ENCODE data around the gene CGNL1. TPM values are rescaled to one million over a fixed set of nuclear protein-coding genes. Genes with fewer than 3 reads are reported as not detected.

The CGNL1 gene
- total RNA-seq, 1 experiment from 2014 or later, result 34.6 TPM

DNA sequence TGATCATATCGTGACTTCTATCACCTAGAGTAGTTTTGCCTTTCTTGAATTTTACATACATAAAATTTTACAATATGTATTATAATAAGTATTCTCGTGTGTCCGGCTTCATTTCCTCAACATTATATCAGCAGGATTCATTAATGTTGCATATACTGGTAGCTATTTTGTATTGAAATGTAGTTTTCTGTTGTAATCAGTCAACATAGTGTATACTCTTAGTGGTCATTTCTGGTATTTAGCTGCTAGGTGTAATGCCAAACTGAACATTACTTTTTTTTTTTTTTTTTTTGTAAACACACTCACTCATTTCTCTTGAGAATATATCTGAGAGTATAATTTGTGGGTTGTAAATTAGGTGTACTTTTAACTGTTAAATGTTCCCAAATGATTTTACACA lies 70.1 kb downstream of the CGNL1 start:
- Histone ChIP-seq H3K27me3 (ENCODE audit: insufficient read depth, low read length) (no peaks in the 10 kb centered on the region), H3K9me3 (ENCODE audit: control insufficient read depth, low read depth, low read length) (no peaks in the 10 kb centered on the region), H3K18ac (ENCODE audit: insufficient read length, low read depth, low read length) (no peak overlapping the region), H3K56ac (ENCODE audit: insufficient read length, low read depth, low read length) (no peak overlapping the region), H3K9ac (ENCODE audit: extremely low read depth, insufficient read length, low read length) (no peak overlapping the region), H2BK5ac (ENCODE audit: insufficient read length, low read length) (no peak overlapping the region), H3K27ac (ENCODE audit: insufficient read length, low read depth, low read length) (no peak overlapping the region), H2BK20ac (ENCODE audit: low read depth, low read length, poor library complexity, severe bottlenecking) (no peak overlapping the region), H4K91ac (ENCODE audit: insufficient read length, low read depth, low read length) (no peak overlapping the region), H2BK15ac (ENCODE audit: low read depth, low read length) (no peak overlapping the region), H2BK120ac (ENCODE audit: low read depth, low read length, poor library complexity, severe bottlenecking) (no peak overlapping the region), H3K4me1 (ENCODE audit: insufficient read depth, low read length) (no peaks in the 10 kb centered on the region), H3K4me2 (ENCODE audit: insufficient read depth, insufficient read length, low read length) (no peak overlapping the region), H3K23me2 (ENCODE audit: insufficient read length, low read depth, low read length, poor library complexity, severe bottlenecking) (no peaks in the 10 kb centered on the region), H3K4ac (ENCODE audit: low read depth, low read length) (no peak overlapping the region), H2AFZ (ENCODE audit: low read length) (no peak overlapping the region), H3K14ac (ENCODE audit: insufficient read depth, low read length) (no peak overlapping the region), H3K79me2 (ENCODE audit: insufficient read depth, low read length) (no peaks in the 10 kb centered on the region), H3K79me1 (ENCODE audit: insufficient read depth, low read depth, low read length, poor library complexity, severe bottlenecking) (no peaks in the 10 kb centered on the region), H2AK5ac (ENCODE audit: insufficient read length, low read length) (no peak overlapping the region), H2BK12ac (ENCODE audit: insufficient read length, low read depth, low read length) (no peak overlapping the region), H4K20me1 (ENCODE audit: control insufficient read depth, insufficient read depth, insufficient read length) (no peaks in the 10 kb centered on the region), H3T11ph (ENCODE audit: low read length) (no peak overlapping the region), H4K5ac (ENCODE audit: insufficient read length, low read depth, low read length) (no peak overlapping the region), H4K8ac (replicated peaks; ENCODE audit: insufficient read length, low read depth, low read length) (no peak overlapping the region), H3K23ac (ENCODE audit: insufficient read length, low read depth, low read length) (no peak overlapping the region)
- no peak overlapping the region for H3K4me3 Mint-ChIP-seq
- DNase-seq, result no peak
- no CpG with 5 or more reads among the region's 3 CpGs for WGBS (ENCODE audit: extremely low coverage, insufficient read length, low lambda C conversion rate)
- H3K9me3 Mint-ChIP-seq, result no peaks in the 10 kb centered on the region
- H3K4me1 Mint-ChIP-seq, result peaks cover 20 to 25% of the 10 kb centered on the region in 2 experiments
- no peaks in the 10 kb centered on the region for H3K27me3 Mint-ChIP-seq (ENCODE audit: low read depth)
- peak overlapping the region in 2 of 3 experiments; percentile 52 to 73; a peak in 1 of 7 replicates for H3K27ac Mint-ChIP-seq
- peaks cover 21 to 42% (median 38%) of the 10 kb centered on the region in 3 experiments for H3K36me3 Mint-ChIP-seq (ENCODE audit: insufficient read depth in 1 of 3, low read depth in 3 of 3)
- TF ChIP-seq CTCF (conservative IDR thresholded peaks at IDR 0.05), result no peak
